Measurements from ENCODE around the gene TAF11L8.
"Not testable (repeated sequence)": the region's sequence is repeated elsewhere in the genome, so short reads cannot be mapped to it uniquely, and the experiment has no call there.

TAF11L8 gene

GRCh38 chr5:17590860-17591259 lies at the start of gene TAF11L8:
Gene TAF11L8, minus strand, starts transcription at chr5:17590960.
- DNase-seq (ENCODE audit: low read depth) = not testable (repeated sequence)

- no peak for DNase-seq (ENCODE audit: low read depth)
Measured at GRCh38 chr5:17634160-17634559, 43.4 kb upstream of the TAF11L8 start, which contains the start of gene TAF11L14. Gene TAF11L14, plus strand, starts transcription at chr5:17634460.

GRCh38 chr5:17631788-17632187 lies 41.0 kb upstream of the TAF11L8 start, which contains the start of gene TAF11L13:
Gene TAF11L13, plus strand, starts transcription at chr5:17632088.
- not testable (repeated sequence) for DNase-seq (ENCODE audit: low read depth)

- no peak for DNase-seq (ENCODE audit: low read depth)
Measured at GRCh38 chr5:17625686-17626085, 34.9 kb upstream of the TAF11L8 start.

- DNase-seq (ENCODE audit: low read depth) = no peak
Measured at GRCh38 chr5:17620627-17621026, 29.9 kb upstream of the TAF11L8 start.

GRCh38 chr5:17619354-17619753 lies 28.6 kb upstream of the TAF11L8 start:
- DNase-seq (ENCODE audit: low read depth) = no peak

GRCh38 chr5:17614872-17615605 lies 24.3 kb upstream of the TAF11L8 start:
- no peak for DNase-seq (ENCODE audit: low read depth)

GRCh38 chr5:17610092-17610491 lies 19.3 kb upstream of the TAF11L8 start, which contains the start of gene TAF11L12:
Gene TAF11L12, plus strand, starts transcription at chr5:17610392.
- not testable (repeated sequence) for DNase-seq (ENCODE audit: low read depth)

GRCh38 chr5:17607461-17607860 lies 16.7 kb upstream of the TAF11L8 start:
- DNase-seq (ENCODE audit: low read depth) = not testable (repeated sequence)

GRCh38 chr5:17604951-17605350 lies 14.2 kb upstream of the TAF11L8 start:
- DNase-seq (ENCODE audit: low read depth) = no peak

- not testable (repeated sequence) for DNase-seq (ENCODE audit: low read depth)
Measured at GRCh38 chr5:17603880-17604279, 13.1 kb upstream of the TAF11L8 start, which contains the start of gene TAF11L11. Gene TAF11L11, plus strand, starts transcription at chr5:17604183.

GRCh38 chr5:17597728-17598127 lies 7.0 kb upstream of the TAF11L8 start, which contains the start of gene TAF11L10:
Gene TAF11L10, minus strand, starts transcription at chr5:17597828.
- not testable (repeated sequence) for DNase-seq (ENCODE audit: low read depth)

GRCh38 chr5:17594255-17594654 lies 3.5 kb upstream of the TAF11L8 start, which contains the start of gene TAF11L9:
Gene TAF11L9, minus strand, starts transcription at chr5:17594394.
- DNase-seq (ENCODE audit: low read depth) = not testable (repeated sequence)

GRCh38 chr5:17585658-17586057 lies 5.1 kb downstream of the TAF11L8 start, which contains the start of gene TAF11L7:
Gene TAF11L7, minus strand, starts transcription at chr5:17585758.
- not testable (repeated sequence) for DNase-seq (ENCODE audit: low read depth)

All from stimulated activated CD8-positive, alpha-beta memory T cell treated with anti-CD3 and anti-CD28 coated beads, Interleukin-15, amount 100 ng/mL, for 1 hour (primary cell).